A673 (cell line): ENCODE measurements around the gene HOXC13. TPM values are rescaled to one million over a fixed set of nuclear protein-coding genes. Genes with fewer than 3 reads are reported as not detected.
A peak's percentile ranks its signal among the peaks of the same experiment; 100 is the strongest.

Source experiments
- BruUV-seq: library from RNA; stranded (reverse); fragments of 400-500 nt; replicated peaks from 2 replicates; lab custom pipeline; 2021; lab: Mats Ljungman, UMichigan
- CTCF ChIA-PET: fragments of 300-600 bp; sonication (Branson Sonifier 250); formaldehyde crosslinking; loops from one replicate; lab custom pipeline; 2022; ENCODE audit warnings: antibody characterized with exemption; lab: Charles Lee
- POLR2A ChIA-PET: fragments of 300-600 bp; sonication (Branson Sonifier 250); formaldehyde crosslinking; loops from one replicate; lab custom pipeline; 2022; ENCODE audit warnings: antibody characterized with exemption; ENCODE audit not compliant: low non-redundant PET; lab: Charles Lee
- DNase-seq: peaks from one replicate; pipeline ENCODE4 v3.0.0-alpha.2; 2015; ENCODE audit warnings: low spot score
- H3K27ac ChIP-seq: fragments of 200-600 bp; sonication (generic); 2 replicates; pipeline ENCODE4 v1.5.1; 2016; ENCODE audit warnings: mixed run types, low read depth, mild to moderate bottlenecking, mixed read lengths, antibody characterized with exemption, low read length; ENCODE audit not compliant: poor library complexity, severe bottlenecking
- H3K27me3 ChIP-seq: fragments of 200-600 bp; sonication (generic); replicated peaks from 2 replicates; pipeline ENCODE4 v1.6.1; 2017; ENCODE audit warnings: mixed run types, low read depth, mild to moderate bottlenecking, mixed read lengths, antibody characterized with exemption, low read length; ENCODE audit not compliant: insufficient read depth, poor library complexity
- H3K36me3 ChIP-seq: fragments of 200-600 bp; sonication (generic); 2 replicates; pipeline ENCODE4 v1.6.1; 2016; ENCODE audit warnings: mixed run types, mild to moderate bottlenecking, mixed read lengths, antibody characterized with exemption, low read length; ENCODE audit not compliant: insufficient read depth, poor library complexity, severe bottlenecking
- H3K4me1 ChIP-seq: fragments of 200-600 bp; sonication (generic); 2 replicates; pipeline ENCODE4 v1.6.1; 2017; ENCODE audit warnings: mixed run types, mild to moderate bottlenecking, mixed read lengths, antibody characterized with exemption, low read length; ENCODE audit not compliant: insufficient read depth, poor library complexity, severe bottlenecking
- H3K4me3 ChIP-seq: fragments of 200-600 bp; sonication (generic); 2 replicates; pipeline ENCODE4 v1.5.1; 2016; ENCODE audit warnings: low read depth, mixed run types, mild to moderate bottlenecking, mixed read lengths, low read length; ENCODE audit not compliant: poor library complexity, severe bottlenecking
- H3K9me3 ChIP-seq: fragments of 200-600 bp; sonication (generic); 2 replicates; pipeline ENCODE4 v1.6.1; 2016; ENCODE audit warnings: mixed run types, low read depth, mild to moderate bottlenecking, mixed read lengths, antibody characterized with exemption, low read length; ENCODE audit not compliant: poor library complexity, severe bottlenecking
- EZH2 ChIP-seq: fragments of 200-600 bp; sonication (generic); IDR thresholded peaks from 2 replicates; pipeline ENCODE4 v1.6.1; 2017; ENCODE audit warnings: borderline replicate concordance, low read depth, mild to moderate bottlenecking, mixed read lengths, antibody characterized with exemption, low read length; ENCODE audit not compliant: poor library complexity, severe bottlenecking
- intact Hi-C: fragments of 100-400 bp; cut with micrococcal nuclease; formaldehyde crosslinking; loops from one replicate; pipeline ENCODE4 v1.10.0; 2022; ENCODE audit not compliant: unreplicated experiment
- total RNA-seq: library from RNA; stranded (reverse); gene quantifications from 2 replicates; pipeline ENCODE4 v1.2.3, GENCODE V29; 2021
- TF ChIP-seq, protein P1 (sequence below): fragments of 300-800, 200-600 bp; sonication (generic); conservative IDR thresholded peaks from 2 replicates; pipeline ENCODE4 v1.5.1; 2017; ENCODE audit warnings: low read depth, mild to moderate bottlenecking, antibody characterized with exemption, low read length, moderate library complexity, mixed read lengths

HOXC13 gene
- total RNA-seq, 1 experiment from 2014 or later: 10.1 TPM

DNA sequence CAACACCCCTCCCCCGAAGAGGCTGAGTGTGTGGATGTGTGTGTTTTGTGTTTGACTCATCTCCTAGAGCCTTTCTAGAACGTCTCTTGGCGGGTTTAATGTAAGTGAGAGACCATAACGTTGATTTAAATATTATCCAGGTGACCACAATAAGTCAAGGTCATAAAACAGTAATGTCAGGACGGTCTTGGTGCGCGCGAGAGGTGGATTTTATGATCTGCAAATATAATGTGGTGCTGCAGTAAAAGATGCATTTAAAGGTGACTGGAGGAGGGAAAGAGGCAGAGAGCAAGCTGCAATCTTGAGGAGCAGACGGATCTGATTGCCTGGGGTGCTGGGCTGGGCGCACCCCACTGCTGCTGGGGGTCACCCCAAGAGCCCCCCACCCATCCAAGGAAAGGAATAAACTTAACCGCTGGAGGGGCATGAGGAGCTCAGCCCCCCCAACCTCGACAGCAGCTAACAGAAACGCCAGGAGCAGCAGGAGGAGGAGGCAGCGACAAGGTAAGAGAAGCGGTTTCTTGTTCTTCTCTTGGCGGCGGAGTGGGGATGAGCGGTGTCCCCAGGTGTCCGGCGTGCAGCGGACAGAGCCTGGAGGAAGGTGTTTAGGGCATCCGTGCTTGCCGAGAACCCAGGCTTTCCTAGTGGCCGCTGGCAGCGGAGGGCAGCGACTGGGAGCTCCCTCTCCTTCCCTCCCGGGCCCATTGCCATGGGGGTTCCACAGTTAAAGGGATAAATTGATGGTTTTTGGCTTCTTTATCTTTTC is 51.9 kb downstream of the HOXC13 start:
- TF ChIP-seq, protein P1, sequence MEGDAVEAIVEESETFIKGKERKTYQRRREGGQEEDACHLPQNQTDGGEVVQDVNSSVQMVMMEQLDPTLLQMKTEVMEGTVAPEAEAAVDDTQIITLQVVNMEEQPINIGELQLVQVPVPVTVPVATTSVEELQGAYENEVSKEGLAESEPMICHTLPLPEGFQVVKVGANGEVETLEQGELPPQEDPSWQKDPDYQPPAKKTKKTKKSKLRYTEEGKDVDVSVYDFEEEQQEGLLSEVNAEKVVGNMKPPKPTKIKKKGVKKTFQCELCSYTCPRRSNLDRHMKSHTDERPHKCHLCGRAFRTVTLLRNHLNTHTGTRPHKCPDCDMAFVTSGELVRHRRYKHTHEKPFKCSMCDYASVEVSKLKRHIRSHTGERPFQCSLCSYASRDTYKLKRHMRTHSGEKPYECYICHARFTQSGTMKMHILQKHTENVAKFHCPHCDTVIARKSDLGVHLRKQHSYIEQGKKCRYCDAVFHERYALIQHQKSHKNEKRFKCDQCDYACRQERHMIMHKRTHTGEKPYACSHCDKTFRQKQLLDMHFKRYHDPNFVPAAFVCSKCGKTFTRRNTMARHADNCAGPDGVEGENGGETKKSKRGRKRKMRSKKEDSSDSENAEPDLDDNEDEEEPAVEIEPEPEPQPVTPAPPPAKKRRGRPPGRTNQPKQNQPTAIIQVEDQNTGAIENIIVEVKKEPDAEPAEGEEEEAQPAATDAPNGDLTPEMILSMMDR: no peak
- no peak for TF ChIP-seq EZH2
- H3K9me3 ChIP-seq: no peaks in the 10 kb centered on the region
- peaks cover 82% of the 10 kb centered on the region for H3K4me1 ChIP-seq
- H3K4me3 ChIP-seq: no peak overlapping the region
- BruUV-seq: no TSS peak
- no peaks in the 10 kb centered on the region for H3K27me3 ChIP-seq
- DNase-seq: no peak
- no peaks in the 10 kb centered on the region for H3K36me3 ChIP-seq
- H3K27ac ChIP-seq: peak overlapping the region; percentile 19
- ChIA-PET CTCF (no interaction called here), POLR2A (interaction anchor here (0.6 kb wide), 1 partner anchor 26 kb away, joined by 5 read pairs; no protein-coding TSS in a partner anchor)
- intact Hi-C loops: no loop called here

- intact Hi-C loops: no loop called here
- POLR2A ChIA-PET: no interaction called here
- TF ChIP-seq, protein P1: no peak
- TF ChIP-seq EZH2: no peak
- H3K4me3 ChIP-seq: no peak overlapping the region
- H3K36me3 ChIP-seq: no peaks in the 10 kb centered on the region
- CTCF ChIA-PET: no interaction called here
- H3K27ac ChIP-seq: peak overlapping the region; percentile 19
- BruUV-seq: no TSS peak
- H3K9me3 ChIP-seq: no peaks in the 10 kb centered on the region
- H3K4me1 ChIP-seq: peaks cover 82% of the 10 kb centered on the region
- no peaks in the 10 kb centered on the region for H3K27me3 ChIP-seq
- no peak for DNase-seq
Observed at GRCh38 chr12:53991077-53991460, 52.4 kb downstream of the HOXC13 start.

DNA sequence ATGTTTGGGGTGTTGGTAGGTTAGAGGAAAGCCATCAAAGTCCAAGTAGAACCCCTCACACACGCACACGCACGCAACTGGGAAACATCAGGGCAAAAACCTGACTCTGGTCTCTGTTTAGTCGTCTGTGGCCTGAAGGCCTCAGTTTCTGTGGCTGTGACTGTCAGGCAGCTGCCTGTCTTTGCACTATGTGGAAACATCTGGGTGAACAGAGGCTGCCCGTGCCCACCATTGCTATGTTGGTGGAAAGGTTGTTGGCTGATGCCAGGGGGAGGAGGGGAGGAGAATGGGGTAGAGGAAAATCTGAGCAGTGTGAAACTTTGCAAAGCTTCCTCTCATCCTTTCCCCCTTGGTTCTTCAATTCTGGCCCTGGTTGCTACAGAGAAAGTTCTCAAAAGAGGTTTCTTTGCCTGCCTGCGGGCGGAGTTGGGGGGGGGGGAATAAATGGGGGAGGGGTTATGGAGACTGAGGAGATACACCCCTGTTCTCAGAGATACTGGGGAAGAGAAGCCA is 53.8 kb downstream of the HOXC13 start:
- no peaks in the 10 kb centered on the region for H3K27me3 ChIP-seq
- TF ChIP-seq EZH2: no peak
- TF ChIP-seq, protein P1: no peak
- H3K4me3 ChIP-seq: no peak overlapping the region
- no TSS peak for BruUV-seq
- intact Hi-C loops: no loop called here
- DNase-seq: no peak
- peaks cover 85% of the 10 kb centered on the region for H3K4me1 ChIP-seq
- no peak overlapping the region for H3K27ac ChIP-seq
- no peaks in the 10 kb centered on the region for H3K9me3 ChIP-seq
- ChIA-PET CTCF (interaction anchor here (0.5 kb wide), 1 partner anchor 89 kb away, joined by 4 read pairs; no protein-coding TSS in a partner anchor), POLR2A (no interaction called here)
- no peaks in the 10 kb centered on the region for H3K36me3 ChIP-seq
